Measurements from ENCODE around the gene MRPL1. TPM values are rescaled to one million over a fixed set of nuclear protein-coding genes. Genes with fewer than 3 reads are reported as not detected.

The MRPL1 gene
- total RNA-seq, 1 donor from 2014 or later = 26.1 TPM

- H3K9me3 Mint-ChIP-seq (ENCODE audit: low read depth) = no peaks in the 10 kb centered on the region
- H3K4me1 Mint-ChIP-seq (ENCODE audit: low read depth) = peaks cover 9% of the 10 kb centered on the region
- H3K27ac Mint-ChIP-seq (ENCODE audit: unreplicated experiment) = peak overlapping the region; percentile 4
- no peak for TF ChIP-seq CTCF (IDR thresholded peaks at IDR 0.05)
- no peaks in the 10 kb centered on the region for H3K27me3 Mint-ChIP-seq (ENCODE audit: low read depth)
- no peak for DNase-seq (ENCODE audit: low spot score)
- peaks cover 2% of the 10 kb centered on the region for H3K36me3 Mint-ChIP-seq (ENCODE audit: low read depth)
- no peak overlapping the region for H3K4me3 Mint-ChIP-seq (ENCODE audit: unreplicated experiment)
These were observed 15.3 kb downstream of the MRPL1 start for GRCh38 chr4:77877771-77878565.

- DNase-seq (ENCODE audit: low spot score) = no peak
- no peak overlapping the region for H3K4me3 Mint-ChIP-seq (ENCODE audit: unreplicated experiment)
- H3K36me3 Mint-ChIP-seq (ENCODE audit: low read depth) = peaks cover 8% of the 10 kb centered on the region
- H3K4me1 Mint-ChIP-seq (ENCODE audit: low read depth) = peaks cover 9% of the 10 kb centered on the region
- H3K9me3 Mint-ChIP-seq (ENCODE audit: low read depth) = no peaks in the 10 kb centered on the region
- H3K27me3 Mint-ChIP-seq (ENCODE audit: low read depth) = no peaks in the 10 kb centered on the region
- TF ChIP-seq CTCF (IDR thresholded peaks at IDR 0.05) = no peak
- H3K27ac Mint-ChIP-seq (ENCODE audit: unreplicated experiment) = no peak overlapping the region
These were observed 18.2 kb downstream of the MRPL1 start for GRCh38 chr4:77880784-77881183.

GRCh38 chr4:77881460-77882295 is 19.0 kb downstream of the MRPL1 start:
- no peaks in the 10 kb centered on the region for H3K27me3 Mint-ChIP-seq (ENCODE audit: low read depth)
- no peak overlapping the region for H3K4me3 Mint-ChIP-seq (ENCODE audit: unreplicated experiment)
- H3K4me1 Mint-ChIP-seq (ENCODE audit: low read depth) = peaks cover 9% of the 10 kb centered on the region
- H3K27ac Mint-ChIP-seq (ENCODE audit: unreplicated experiment) = no peak overlapping the region
- H3K9me3 Mint-ChIP-seq (ENCODE audit: low read depth) = no peaks in the 10 kb centered on the region
- H3K36me3 Mint-ChIP-seq (ENCODE audit: low read depth) = peaks cover 10% of the 10 kb centered on the region
- DNase-seq (ENCODE audit: low spot score) = no peak
- no peak for TF ChIP-seq CTCF (IDR thresholded peaks at IDR 0.05)

GRCh38 chr4:77893451-77893850 is 30.8 kb downstream of the MRPL1 start:
- H3K27me3 Mint-ChIP-seq (ENCODE audit: low read depth) = no peaks in the 10 kb centered on the region
- H3K4me3 Mint-ChIP-seq (ENCODE audit: unreplicated experiment) = no peak overlapping the region
- no peaks in the 10 kb centered on the region for H3K9me3 Mint-ChIP-seq (ENCODE audit: low read depth)
- no peak for DNase-seq (ENCODE audit: low spot score)
- H3K4me1 Mint-ChIP-seq (ENCODE audit: low read depth) = no peaks in the 10 kb centered on the region
- TF ChIP-seq CTCF (IDR thresholded peaks at IDR 0.05) = no peak
- peaks cover 20% of the 10 kb centered on the region for H3K36me3 Mint-ChIP-seq (ENCODE audit: low read depth)
- H3K27ac Mint-ChIP-seq (ENCODE audit: unreplicated experiment) = no peak overlapping the region

GRCh38 chr4:77899607-77900006 is 37.0 kb downstream of the MRPL1 start:
- Mint-ChIP-seq H3K36me3 (ENCODE audit: low read depth) (peaks cover 12% of the 10 kb centered on the region), H3K4me1 (ENCODE audit: low read depth) (peaks cover 5% of the 10 kb centered on the region), H3K27me3 (ENCODE audit: low read depth) (no peaks in the 10 kb centered on the region), H3K27ac (ENCODE audit: unreplicated experiment) (no peak overlapping the region), H3K4me3 (ENCODE audit: unreplicated experiment) (no peak overlapping the region), H3K9me3 (ENCODE audit: low read depth) (no peaks in the 10 kb centered on the region)
- no peak for DNase-seq (ENCODE audit: low spot score)
- TF ChIP-seq CTCF (IDR thresholded peaks at IDR 0.05) = no peak

Data from chondrocyte (in vitro differentiated cells).